AML-193 (cell line): ENCODE measurements around the gene GRAMD1B.
"Not testable (repeated sequence)": the region's sequence is repeated elsewhere in the genome, so short reads cannot be mapped to it uniquely, and the experiment has no call there.

Source experiments
- DNase-seq, 2 experiments: peaks; one replicate each; lab custom pipeline; 2025; lab: John Stamatoyannopoulos, UW

GRAMD1B gene

DNA sequence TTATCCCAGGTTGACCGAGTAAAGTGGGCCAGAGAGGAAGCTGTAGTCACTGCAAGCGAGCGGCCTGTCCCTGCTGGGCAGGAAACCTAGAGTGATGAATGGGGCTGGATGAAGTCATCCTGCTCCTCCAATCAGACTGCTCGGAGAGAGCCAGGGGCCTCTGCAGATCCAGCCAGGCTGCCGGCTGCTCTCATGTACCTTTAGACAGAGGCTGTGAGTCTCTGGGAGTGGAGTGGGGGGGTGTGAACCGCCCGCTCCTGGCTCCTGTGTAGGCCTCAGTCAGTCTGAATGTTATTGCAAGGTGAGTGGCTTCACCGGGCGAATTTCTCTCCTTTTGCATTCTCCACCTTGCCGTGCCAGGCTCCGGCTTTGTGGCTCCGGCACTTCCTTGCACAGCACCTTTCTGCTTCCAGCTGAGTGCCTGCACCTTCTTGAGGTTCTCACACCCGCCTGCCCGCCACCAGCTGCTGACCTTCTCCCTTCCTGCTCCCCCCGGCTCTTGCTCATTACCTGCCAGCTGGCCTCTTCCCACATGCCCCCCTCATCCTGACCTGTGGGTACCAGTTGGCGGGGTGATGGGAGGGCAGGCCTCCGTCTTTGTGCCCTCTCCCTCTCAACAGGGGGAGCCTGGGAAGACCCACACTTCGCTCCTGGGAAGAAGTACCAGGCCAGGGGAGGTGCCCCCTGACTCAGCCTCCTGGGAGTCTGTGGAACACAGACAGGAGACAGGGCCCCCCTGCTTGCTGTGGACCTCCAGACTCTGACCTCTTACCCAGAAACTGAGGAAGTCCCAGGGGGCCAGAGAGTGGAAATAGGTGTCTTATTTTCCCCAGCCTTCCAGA is 79.9 kb downstream of the GRAMD1B start:
- no peak for DNase-seq

DNA sequence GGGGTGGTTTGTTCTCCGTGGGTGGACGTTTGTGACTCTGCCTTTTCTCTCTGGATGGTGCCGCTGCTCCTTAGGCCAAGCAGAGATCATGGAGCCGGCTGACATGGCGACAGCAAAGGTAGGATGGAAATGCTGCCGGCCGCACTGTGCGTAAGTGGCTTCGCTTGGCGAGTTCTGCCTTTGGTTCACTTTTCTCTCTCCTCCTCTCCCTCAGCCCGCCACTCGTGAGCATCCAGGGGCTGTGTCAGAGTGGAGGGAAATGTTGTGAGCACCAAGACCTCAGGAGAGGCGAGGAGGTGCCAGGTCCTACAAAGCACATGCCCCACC is 80.5 kb downstream of the GRAMD1B start:
- no peak for DNase-seq

DNA sequence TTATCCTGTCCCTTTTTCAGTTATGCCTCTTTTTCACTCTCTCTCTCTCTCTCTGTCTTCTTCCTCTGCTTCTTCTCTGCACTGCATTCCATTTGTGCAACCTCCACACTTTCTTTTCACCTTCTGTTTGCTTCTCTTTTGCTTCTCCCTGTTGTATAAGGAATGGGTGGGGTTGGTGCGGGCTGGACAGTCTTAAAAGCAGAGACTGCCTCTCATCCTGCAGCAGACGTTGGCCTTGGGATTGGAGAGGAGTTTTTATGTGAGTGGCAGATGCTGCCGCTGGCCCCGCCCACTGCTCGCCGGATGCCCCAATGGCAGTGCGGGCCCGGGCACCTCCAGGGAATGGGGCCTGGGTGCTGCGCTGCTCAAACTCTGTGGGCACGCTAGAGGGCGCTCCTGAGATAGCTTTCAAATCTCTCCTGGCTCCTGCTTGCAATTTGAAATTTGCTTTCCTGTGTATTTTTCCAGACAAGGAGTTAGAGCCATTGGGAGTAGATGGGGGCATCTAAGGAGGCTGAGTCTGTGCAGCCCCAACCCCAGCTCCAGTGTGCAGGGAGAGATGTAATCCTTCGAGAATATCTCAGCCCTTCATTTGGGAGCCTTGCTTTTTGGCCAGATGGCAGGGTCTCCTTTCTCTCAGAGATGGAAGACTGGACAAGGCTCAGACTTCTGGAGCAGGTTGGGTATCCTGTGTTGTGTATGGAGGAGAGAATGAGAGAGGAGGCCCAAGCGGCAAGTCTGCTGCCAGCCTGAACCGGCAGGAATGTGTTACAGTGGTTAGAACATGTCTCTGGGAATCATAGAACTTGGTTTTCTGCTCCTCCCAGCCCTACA is 81.2 kb downstream of the GRAMD1B start:
- DNase-seq, result peak; percentile 80 to 83

DNA sequence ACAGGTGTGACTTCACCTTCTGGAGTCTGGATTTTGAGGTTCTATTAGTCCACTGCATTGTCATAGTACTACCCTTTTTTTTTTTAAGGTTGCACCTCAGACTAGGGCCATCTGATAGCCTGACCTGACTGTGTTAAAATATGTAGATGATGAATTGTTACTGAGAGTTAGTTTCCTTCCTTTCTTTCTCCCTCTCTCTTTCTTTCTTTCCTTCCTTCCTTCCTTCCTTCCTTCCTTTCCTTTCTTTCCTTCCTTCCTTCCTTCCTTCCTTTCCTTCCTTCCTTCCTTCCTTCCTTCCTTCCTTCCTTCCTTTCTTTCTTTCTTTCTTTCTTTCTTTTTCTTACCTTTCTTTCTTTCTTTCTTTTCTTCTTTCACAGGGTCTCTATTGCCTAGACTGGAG is 83.2 kb downstream of the GRAMD1B start:
- DNase-seq, result not testable (repeated sequence)

DNA sequence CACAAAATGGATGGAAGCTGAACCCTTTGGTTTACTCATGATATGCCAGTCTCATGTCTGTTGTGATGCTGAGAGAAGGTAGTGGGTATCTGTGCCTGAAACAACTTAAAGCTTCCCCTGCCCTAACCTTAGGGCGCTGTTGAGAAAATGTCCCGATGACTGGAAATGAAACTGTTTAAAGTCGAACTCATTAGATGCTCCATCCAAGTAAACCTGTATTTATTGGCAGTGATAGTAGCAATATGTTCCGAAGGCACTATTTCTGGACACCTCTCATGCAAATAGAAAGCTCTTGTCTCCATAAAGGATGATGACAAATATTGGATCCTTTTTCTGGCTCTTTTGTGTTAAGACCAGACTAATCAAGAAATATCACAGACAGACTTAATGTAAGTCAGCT is 86.2 kb downstream of the GRAMD1B start:
- no peak for DNase-seq

DNA sequence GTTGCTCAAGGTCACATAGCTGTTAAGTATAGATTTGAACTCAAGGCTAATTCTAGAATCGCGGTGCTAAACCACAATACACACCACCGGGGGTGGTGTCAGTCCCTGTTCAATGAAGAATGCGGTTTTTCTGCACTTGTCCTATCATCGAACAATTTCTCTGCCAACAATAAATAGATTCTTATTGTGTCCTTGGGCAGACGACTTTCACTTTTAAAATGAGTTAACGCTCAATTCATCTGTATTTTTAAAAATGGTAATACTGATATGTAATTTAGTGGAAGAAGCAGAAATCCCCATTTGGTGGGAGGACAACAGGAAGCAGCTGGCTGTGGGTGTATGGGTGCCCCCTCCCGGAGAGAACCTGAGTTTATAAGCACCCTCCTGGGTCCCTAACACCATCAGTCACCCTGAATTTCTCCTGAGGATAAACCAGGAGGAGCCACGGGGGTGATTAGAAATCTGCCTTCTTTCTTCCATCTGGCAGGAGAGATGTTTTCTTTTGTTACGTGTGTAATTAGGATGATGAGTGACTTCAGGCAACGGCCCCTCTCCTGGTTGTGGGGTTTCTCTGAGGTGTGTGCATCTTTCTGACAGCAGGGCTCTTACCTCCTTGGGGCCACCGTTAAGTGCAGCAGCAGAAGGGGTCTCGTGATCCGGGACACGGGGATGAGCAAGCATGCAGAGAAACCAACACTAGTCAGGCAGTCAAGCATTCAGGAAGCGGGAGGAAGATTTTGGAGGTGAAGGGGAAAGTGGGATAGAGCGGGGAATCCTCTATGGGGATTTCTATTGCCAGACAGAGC is 87.7 kb downstream of the GRAMD1B start:
- DNase-seq, result no peak

DNA sequence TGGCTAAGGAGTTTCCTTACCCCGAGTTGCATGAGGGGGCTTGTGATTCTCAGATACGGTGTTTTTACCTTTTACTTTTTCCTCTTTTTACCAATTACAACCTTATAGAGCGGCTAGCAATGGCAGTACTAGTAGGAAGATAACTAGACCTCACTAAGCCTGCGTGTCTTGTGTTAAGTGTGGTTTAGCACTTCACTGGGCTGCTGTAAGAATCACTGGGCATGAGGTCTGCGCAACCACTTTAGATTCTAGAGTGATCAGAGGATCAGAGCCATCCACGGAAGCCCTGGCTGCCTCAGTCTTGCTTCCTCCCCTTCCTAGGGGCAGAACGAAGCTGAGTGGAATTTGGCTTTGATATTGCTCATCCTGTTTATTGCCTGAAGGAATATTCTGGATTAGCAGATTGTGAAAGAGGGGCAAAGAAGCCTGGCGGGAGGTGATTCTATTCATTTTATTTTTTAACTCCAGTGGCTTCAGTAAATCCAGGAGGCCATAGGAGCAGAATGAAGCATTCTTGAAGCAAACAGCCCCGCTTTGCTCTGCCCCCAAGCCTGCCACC is 88.5 kb downstream of the GRAMD1B start:
- DNase-seq, result no peak

DNA sequence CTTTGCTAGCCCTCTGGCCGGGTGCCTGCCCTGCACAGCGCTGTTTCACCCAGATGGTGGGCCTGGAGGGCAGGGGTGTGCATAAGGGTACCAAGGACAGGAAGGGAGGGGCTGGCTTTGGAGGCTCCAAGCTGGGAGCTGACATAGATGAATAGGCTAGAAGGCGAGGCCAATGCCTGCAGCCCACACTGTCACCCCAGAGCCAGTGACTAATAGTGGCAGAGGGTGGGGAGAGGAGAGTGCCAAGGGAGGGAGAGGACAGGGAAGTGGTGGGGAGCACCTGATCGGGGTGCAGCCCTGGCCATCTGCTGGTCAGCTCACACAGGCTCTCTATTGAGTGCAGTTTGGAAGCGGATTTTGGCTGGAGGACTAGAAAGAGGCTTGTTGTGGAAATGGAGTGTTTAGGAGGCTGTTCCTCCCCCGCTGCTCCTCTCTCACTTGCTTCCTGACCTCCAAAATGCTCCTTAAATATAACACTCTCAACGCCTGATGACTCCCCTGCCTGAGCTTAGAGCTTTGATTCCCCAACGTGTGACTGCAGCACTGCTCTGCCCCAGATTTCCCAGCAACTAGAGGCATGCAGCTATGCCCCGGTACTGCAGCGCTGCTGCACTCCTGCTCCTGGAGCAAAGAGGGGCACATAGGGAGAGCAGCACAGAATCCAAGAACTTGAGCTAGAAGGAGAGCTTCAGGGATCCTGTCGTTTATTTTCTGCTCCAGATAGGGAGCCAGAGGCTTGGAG is 89.2 kb downstream of the GRAMD1B start:
- no peak for DNase-seq

DNA sequence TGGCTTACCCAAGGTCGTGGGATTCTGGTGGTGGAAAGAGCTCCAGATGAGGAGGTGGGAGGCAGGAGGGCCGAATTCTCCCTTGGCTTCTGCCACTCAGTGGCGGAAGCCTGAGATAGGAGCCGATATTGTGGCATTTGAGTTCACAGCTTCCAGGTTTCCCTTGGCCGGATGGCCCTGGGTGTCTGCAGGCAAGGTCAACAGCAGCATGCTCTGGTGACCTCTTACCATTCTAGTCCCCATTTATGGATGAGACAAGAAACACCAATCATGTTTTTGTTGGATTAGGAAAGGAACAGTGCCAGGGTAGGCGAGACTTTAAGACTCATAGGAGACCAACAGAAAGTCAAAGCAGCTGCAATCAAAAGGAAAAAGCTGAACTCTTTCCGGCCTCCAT is 89.7 kb downstream of the GRAMD1B start:
- no peak for DNase-seq

DNA sequence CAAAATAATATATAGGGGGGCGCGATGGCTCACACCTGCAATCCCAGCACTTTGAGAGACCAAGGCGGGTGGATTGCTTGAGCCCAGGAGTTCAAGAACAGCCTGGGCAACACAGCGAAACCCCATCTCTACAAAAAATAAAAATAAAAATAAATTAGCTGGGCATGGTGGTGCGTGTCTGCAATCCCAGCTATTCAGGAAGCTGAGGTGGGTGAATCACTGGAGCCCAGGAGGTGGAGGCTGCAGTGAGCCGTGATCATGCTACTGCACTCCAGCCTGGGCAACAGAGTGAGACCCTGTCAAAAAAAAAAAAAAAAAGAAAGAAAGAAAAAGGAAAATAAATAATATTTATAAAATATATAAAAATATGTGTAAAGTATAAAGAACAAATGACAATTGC is 90.4 kb downstream of the GRAMD1B start:
- not testable (repeated sequence) for DNase-seq

DNA sequence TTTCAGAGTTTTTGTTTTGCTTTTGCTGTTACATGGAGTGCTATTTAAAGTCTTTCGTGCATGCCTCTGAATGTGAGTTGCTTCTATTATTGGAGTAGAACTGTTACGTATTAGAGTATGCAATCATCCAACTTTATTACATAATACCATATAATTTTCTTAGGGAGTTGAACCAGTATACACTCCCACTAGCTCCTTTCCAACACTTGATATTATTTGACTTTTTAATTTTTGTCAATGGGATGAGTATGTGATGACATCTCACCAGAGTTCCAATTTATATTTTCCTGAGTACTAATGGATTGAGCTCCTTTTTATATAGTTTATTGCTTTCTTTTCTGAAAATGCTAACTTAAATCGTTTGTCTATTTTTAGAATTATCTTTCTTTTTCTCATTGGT is 90.9 kb downstream of the GRAMD1B start:
- no peak for DNase-seq

DNA sequence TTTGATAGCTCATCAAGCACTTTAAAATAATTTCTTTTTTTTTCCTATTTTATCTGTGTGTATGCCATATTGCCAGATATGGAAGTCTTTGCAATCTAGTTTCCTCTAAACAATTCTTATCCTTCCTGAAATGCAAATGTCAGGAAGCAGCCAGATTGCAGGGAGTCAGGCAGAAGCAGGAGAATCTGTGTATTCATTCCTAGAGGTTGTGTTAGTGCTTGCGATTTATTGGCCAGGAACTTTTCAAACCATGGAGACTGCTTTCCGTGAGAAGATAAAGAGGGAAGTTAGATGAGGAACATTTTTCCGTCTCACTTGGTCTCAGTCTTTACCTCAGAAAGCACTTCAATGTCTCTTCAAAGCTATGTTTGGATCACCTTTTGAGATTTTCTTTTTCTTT is 91.9 kb downstream of the GRAMD1B start:
- DNase-seq, result no peak

DNA sequence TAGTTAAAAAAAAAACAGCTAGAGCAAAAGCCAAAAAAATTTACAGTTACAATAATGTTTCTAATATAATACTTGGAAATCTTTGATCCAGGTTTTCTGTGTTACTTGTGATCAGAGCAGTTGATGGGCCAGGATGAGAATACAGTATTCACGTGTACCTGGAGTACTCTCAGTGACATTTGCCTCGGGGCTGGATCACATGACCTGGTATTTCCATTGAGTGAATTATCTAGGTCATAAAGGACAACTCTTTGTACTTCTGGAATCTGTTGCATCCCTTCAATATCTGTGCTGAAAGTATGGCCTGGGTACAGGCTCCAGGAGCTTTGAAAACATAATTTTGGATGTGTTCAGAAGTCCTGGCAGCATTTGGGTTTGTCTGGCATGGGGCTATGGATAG is 93.5 kb downstream of the GRAMD1B start:
- DNase-seq, result no peak

DNA sequence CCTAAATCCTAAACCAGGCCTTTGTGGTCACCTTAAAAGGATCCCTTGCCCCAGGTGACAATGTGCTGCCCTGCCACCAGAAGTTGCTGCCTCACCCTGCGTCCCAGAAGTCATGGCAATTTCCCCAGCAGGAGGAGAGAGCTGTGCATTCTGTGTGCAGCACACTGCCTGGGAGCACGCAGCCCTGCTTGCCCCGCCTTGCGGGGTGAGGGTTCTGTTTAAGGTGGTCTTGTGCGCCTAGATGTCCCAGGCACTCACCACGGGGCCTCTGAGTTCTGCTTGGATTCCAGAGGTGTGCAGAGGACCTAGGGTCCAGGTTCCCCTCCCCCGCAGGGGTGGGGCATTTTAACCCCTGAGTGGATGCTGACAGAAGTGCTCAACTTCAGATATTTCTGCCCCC is 95.0 kb downstream of the GRAMD1B start:
- DNase-seq, result no peak

DNA sequence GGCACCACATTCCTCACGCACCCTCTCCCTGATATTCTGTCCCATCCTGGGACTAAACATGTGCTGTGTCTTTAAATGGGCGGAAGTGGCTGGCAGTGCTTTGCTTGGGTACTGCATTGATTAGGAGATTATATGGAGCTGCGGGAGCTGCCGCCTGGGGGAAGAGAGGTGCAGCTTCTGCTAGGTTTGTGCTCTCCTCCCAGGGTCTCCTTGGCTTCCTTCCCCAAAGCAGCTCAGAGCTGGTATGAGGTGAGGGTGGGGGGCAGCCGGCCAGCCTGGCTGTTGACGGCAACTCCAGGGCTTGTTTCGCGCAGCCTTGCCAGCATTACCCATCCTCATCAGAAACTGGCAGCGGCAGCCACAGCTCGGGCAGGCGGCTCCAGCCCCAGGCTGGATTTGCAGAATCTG is 95.4 kb downstream of the GRAMD1B start:
- DNase-seq, result no peak

DNA sequence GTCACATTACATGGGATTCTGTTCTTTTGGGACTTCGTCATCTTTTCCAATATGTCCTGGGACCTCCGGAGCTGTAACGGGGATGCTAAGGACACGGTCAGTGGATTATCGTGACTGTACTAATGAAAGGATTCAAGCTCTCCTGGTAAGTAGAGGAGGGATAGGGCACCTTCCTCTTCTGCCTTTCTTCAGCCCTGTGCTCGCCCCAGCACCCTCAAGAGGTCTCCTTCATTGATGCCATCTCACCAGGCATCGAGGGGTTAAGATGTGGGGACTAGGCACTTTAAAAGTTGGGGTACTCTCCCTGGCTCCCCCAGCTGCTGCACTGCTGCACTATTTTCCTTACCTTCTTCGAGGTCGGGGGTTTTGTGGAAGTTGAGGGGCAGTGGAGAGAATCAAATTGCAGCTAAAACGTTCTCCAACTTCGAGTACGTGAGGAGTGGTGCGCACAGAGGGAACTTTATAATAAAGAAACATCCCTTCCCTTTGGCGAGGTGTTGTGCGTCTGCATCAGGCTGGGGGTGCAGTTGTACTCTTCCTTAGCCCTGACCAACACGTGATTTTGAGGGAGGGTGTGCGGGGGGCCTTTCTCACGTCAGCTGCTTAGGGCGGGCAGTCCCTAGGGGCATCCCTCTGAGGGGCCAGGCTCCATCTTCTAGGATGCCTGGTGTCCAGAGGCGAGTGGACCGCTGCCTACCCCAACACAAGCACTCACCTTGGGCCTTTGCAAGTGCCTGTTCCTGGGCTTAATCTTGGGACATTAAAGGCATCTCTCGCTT is 96.1 kb downstream of the GRAMD1B start:
- DNase-seq, result no peak

DNA sequence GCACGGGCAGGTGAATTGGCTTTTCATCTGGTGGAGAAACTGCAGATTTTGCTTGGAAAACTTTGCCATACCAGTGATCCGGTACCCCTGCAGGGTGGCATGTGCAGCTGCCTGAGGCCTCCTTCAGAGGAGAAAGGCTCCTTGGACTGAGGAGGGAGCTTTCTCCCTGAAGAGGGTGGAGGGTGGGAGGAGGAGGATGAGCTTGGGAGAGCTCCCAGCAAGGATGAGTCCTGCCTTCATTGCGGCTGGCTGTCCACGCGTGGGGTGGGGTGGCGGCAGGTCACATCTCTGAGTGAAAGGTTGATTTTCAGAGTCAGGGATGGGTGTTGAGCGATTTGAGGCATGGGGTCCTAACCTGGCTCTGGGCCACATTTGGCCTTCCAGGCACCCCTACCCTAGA is 96.8 kb downstream of the GRAMD1B start:
- DNase-seq, result no peak

DNA sequence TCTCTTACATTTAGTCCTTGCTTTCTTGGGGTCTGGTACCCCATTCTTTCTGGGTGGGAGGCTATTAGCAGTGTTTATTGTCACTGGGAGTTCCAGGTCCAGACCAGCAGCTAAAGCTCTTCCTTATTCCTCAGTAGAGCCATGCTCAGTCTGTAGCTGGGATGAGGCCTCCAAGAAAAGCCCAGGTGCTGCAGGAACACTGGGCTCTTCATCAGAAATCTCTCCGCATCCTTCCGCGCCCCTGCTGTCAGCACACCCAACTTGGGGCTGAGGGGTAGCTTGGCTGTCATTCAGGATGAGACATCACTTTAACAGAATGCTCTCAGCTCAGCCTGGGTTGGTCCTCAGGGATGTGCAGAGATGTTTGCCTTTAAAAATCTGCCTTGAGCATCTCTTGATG is 97.5 kb downstream of the GRAMD1B start:
- no peak for DNase-seq

DNA sequence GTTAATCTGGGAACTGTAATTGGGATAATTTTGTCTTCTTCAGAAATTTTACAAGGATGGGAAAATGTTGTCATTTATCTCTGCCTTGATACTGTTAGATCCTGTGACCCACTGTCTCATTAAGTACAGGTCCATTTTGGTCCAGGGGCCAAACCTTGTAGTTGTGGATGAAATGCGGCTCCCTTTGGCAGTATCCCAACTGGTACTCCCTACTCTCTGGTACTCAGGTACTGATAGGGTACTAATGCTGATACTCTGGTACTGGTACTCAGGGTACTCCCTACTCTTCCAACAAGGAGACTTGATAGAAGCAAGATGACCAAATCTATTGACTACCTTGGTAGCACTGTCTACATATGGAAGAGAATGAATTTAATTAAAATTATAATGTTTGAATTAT is 97.9 kb downstream of the GRAMD1B start:
- no peak for DNase-seq

DNA sequence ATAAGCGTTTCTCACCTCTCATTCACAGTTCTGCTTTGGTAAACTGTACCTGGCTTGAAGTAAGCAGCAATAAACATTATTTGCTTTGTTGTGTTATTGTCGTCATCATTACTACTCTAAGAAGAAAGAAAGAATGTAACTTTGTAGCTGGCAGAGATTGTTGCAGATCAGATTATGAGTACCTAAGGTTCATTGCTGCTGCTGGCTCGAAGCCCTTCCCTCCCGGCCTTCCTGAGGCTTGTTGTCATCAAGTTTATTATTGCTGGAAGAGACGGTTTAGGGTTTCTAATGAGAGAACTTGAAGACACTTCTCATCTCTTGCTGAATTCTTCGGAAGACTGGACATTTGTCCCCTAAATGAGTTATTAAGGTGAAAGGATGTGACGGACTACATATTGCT is 101.3 kb downstream of the GRAMD1B start:
- no peak for DNase-seq

DNA sequence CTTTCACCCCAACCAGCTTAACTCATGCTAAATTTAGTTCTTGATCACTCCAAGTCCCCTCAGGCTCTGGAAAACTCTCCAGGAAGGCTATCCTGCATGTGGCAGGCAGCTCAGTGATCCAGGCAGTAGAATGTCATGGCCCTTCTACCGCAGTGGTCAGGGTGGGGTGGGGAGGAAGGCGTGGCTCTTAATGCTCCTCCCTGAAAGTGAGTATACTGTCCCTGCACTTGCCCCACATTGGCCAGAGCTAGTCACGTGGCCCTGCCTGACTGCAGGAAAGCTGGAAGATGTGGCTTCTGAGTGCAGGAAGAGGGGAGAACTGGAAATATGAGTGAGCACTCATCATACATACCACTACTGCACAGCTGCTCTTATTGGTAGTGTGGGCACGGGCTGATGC is 102.1 kb downstream of the GRAMD1B start:
- DNase-seq, result no peak
